HG03521 (cell line): Measurements from ENCODE around the gene TSNAX.
"Not testable (repeated sequence)": the region's sequence is repeated elsewhere in the genome, so short reads cannot be mapped to it uniquely, and the experiment has no call there.

ENCODE experiments used
- ATAC-seq: cut with Tn5 transposase; IDR thresholded peaks from one replicate; pipeline ENCODE4 v1.9.1; 2021; ENCODE audit warnings: mild to moderate bottlenecking, moderate library complexity; ENCODE audit not compliant: unreplicated experiment

TSNAX gene

DNA sequence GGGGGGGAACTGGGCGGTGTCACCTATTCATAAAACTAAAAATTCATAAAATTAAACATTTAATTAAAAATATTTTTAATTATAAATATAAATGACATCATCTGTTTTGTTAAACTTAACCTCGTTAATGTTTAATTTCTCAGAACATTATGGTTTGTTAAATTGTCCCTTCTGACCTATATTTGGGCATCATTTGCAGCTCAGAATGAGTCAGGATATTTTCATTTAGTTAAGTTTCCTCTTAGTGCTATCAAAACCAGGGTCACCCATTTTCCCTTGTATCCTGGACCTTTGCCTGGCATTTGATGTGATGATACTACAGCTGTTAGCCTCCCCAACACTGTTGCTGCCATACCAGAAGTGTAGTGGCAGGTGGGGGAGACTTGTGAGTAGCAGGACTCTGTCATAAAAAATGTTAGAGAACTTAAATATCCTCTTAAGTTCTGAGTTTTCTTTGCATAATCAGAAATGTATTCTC lies 30.3 kb downstream of the TSNAX start:
- no peak for ATAC-seq

DNA sequence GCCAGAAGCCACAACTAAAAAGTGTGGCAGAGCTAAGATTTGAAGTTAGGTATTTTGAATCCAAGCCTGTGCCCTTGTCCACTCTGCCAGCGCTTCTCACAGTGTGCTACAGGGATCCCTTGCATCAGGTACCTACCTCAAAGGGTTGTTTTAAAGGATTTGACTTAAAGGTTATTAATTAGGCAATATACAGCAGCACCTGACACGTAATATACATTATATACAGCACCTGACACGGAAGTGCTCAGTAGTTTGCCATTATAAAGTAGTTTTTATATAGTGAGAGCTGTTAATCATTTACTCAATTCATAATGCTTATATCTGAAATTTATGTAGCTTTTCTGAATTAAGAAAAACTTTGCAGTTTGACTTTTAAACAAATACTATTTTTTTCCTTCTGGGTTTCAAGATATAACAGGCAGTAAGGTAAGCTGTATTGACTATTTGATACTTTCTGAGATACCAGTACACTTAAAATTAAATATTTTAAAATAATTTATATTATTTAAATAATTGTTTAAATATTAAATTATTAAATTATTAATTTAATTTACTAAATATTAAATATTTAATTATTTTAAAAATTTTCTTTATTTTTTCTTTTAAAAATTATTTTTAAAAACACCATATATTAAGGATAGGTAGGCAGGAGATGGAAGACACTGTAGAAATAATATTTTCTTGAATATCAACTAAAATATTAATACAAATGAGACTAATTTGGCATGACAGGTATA lies 33.3 kb downstream of the TSNAX start:
- ATAC-seq: no peak

DNA sequence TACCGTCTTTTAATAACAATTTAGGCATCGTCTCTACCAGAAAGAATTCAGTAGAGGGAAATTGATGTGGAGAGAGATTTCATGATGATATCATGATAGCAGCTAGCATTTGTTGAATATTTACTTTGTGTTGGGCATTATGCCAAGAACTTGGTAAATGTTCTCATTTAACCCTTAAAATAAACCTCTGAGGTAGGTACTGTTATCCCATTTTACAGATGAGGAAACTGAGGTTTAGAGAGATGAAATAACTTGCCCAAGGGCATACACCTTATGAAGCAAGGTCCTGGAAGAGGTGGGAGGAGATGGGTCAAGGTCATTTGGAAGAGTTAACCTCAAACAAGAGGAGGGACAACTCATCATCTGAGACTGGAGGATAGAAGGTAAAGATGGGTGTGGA lies 34.8 kb downstream of the TSNAX start:
- ATAC-seq: no peak

DNA sequence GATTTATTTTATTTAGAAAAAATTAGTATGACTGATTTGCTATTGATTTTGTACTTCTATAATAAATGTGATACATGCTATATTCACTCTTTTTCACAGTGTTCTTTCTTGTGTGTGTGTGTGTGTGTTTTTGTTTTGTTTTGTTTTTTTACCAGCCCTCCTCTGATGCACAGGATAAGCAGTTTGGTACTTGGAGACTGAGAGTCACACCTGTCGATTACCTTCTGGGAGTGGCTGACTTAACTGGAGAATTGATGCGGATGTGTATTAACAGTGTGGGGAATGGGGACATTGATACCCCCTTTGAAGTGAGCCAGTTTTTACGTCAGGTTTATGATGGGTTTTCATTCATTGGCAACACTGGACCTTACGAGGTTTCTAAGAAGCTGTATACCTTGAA lies 35.9 kb downstream of the TSNAX start:
- ATAC-seq: no peak

DNA sequence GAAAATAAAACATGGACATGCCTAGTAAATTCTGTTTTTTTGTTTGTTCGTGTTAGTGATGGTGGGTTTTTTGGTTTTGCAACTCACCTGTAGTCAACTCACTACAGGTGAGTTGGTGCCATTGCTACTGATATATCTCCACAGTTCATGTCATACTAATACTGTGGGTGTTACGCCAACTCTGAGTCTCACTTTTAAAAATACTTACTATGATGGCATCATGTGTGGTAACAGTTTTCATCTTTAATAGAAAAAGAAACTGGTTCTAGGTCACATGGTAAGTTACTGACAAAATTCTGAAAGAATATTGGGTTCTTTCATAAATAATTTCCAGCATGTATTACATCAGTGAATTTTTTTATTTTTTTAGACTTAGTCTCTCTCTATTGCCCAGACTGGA lies 38.0 kb downstream of the TSNAX start:
- no peak for ATAC-seq

DNA sequence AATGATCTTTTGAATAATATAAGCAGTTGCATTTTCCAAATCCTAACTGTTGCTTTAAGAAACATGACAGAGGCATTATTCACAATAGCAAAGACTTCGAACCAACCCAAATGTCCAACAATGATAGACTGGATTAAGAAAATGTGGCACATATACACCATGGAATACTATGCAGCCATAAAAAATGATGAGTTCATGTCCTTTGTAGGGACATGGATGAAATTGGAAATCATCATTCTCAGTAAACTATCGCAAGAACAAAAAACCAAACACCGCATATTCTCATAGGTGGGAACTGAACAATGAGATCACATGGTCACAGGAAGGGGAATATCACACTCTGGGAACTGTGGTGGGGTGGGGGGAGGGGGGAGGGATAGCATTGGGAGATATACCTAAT lies 41.8 kb downstream of the TSNAX start:
- ATAC-seq: not testable (repeated sequence)

DNA sequence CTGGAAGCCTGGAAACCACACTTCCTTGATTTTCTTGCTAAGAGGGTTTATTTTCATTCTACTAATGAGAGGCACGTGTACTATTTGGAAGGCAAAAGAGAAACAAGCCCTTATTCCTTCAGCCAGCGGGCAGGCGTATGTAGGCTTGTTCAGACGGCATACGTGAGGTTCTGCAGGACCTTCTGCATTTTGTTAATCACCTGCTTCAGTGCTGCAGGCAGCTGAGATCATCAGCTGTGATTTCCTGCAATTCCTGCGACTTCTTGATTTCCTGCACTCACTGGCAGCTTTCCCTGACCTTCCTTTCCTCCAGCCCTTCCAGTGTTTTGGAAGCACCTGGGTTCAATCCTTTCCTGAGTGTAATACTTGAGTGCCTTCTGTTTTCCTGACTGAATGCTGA lies 43.4 kb downstream of the TSNAX start:
- ATAC-seq: no peak

DNA sequence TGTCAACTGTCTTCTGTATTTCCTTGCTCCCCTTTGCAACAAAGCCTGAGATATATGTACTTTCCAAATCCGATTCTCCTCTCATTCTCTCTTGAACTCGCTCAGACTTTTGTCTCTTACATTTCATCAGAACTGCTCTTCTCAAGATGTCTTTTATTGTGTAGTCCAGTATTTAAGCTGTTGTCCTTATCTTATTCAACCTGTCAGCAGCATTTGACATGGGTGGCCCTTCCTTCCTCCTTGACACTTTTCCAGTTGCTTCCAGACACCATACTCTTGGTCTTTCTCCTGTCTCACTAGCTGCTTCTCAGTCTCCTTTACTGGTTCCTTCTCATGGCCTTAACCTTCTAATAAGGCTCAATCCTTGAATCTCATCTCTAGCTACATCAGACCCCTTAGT lies 47.0 kb downstream of the TSNAX start:
- no peak for ATAC-seq

DNA sequence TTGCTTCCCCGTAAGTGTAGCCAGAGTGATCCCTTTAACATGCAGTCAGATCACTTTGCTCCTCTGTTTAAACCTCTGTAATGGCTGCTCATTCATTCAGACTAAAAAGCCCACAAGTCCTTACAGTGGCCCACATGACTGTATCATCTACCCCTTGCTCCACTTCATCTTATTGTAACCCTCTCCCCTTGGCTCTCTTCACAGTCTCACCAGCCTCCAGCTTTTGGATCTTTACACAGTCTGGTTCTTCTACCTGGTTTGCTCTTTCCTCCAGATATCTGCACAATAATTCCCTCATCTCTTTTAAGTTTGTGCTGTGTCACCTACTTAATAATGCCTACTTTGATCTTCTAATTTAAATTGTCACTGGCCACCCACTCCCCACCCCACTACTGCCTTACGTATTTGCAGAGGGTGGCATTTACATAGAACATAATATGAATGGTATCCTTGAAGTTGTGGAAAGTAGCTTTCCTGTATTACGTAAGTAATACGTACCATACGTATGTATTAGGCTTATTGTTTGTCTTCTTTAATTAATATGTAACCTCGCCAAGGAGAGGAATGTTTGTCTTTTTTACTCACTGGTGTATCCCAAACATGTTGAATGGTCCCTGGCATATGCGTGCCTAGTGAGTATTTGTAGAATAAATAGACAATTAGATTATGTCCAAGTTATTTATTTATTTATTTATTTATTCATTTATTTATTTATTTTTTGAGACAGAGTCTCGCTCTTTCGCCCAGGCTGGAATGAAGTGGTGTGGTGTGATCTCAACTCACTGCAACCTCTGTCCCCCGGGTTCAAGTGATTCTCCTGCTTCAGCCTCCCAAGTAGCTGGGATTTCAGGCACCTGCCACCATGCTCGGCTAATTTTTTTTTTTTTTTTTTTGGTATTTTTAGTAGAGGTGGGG lies 48.6 kb downstream of the TSNAX start:
- ATAC-seq: no peak

DNA sequence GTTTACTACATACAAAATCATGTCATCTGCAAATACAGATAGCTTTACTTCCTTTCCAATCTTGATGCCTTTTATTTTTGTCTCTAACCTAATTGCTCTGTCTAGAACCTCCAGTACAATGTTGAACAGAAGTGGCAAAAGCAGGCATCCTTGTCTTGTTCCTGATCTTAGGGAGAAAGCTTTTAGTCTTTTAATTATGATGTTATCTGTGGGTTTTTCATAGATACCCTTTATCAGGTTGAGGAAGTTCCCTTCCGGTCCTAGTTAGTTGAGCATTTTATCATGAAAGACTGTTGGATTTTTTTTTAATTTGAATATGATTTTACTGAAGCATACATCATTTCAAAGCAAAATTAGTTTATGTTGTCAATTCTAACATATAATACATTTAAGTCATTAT lies 52.4 kb downstream of the TSNAX start:
- no peak for ATAC-seq

DNA sequence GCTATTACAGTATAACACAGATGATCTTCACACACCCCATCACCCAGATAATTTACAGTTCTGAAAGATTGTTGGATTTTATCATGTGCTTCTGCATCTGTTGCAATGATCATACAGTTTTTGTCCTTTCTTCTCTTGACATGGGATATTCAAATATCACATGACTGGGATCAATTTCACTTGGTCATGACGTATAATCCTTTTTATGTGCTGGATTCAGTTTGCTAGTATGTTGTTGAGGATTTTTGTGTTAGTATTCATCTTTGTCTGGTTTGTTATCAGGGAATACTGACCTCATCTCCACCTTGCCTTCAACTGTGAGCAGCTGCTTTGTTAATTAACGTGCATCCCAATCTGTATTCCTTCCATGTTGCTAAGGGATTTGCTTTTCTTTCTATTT lies 53.4 kb downstream of the TSNAX start:
- no peak for ATAC-seq

DNA sequence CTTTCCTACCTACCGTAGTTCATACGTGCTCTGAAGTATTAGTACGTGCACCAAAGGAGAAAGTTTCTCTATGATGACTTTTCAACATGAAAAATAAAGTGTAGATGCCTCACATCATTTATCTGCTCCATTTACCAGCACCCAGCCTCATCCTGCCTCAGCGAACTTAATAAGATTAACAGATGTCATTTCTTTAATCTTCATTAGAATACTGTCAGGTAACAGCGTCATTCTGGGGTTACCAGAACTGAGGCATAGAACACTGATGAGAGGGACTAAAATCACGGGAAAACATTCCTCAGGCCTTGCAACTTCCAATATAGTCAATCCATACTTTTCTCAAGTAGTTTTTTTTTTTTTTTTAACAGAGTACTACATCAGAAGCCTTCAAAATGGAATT lies 54.9 kb downstream of the TSNAX start:
- ATAC-seq: no peak

DNA sequence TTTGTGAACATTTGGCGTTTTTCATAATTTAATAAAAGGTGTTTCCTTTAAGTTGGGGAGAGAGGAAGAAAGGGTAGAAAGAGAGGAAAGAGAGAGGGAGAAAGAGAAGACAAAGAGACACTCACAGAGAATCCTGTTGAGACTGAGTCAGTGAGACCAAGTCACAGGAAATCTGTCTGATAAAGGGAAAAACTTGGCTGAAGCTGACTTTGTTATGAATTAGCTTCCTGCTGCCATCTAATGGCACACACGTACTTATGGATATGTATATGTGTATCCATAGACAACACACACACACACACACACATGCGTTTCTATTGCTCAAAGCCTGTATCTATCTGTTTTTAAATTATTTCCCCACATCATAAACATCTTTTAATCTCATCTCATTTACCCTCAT lies 55.6 kb downstream of the TSNAX start:
- no peak for ATAC-seq

DNA sequence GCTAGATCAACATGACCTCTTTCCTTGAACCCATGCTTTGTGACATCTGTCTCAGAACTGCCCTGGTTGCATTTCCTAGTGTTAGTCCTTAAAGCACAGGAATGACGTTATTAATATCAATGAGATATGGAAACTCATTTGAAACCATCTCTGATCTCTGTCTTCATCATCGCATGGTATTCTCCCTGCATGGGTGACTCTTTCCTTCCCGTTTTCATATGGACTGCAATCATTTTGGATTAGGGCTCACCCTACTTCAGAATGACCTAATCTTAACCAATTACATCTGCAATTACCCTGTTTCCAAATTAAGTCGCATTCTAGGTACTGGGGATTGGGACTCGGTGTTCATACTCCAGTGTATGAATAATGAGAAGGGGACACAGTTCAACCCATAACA lies 56.5 kb downstream of the TSNAX start:
- no peak for ATAC-seq

DNA sequence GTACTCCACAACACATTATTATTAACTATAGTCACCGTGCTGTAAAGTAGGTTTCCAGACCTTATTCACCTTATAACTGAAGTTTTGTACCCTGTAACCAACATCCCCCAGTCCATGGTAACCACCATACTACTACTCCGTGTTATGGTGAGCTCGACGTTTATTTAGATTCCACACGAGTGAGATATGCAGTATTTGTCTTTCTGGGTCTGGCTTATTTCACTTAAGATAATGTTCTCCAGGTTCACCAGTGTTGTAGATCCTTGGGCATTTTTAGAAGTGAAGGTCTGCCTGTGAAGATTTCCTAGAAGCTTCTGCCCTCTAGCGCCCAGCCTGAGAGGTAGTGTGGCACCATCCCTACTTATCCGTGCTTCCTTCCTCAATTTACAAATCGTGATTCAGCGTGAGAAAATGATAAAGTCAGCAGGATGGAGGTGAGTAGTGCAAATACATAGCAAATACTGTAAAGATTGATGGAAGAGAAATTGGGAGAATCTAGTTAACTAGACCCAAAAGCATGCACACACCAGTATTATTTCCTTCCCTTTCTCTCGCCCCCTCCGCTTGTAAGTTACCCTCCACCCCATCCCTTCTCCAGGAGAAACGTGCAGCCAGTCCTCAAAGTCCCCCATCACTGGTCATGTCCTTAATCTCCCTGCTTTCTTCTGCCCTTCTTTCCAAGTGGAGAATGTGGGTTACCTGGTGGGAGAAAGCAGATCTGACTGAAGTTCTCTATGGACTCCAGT lies 62.2 kb downstream of the TSNAX start:
- peak; percentile 46 for ATAC-seq

DNA sequence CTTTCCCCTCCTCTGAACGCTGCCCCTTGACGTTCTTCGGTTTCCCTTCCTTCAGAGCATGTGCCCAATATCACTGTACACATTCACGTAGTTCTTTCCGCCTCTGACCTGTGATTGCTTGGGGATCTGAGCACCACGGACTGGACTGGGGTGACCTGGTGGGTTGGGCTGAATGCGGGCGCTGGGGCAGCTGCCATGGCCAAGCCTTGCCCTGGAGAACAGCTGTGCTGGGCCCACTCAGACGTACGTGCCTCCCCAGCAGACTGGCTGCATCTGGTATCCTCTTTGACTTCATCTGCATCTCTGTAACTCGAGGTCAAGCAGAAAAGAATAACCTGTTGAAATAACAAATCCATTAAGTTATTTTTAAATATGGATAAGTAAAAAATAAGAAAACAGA lies 63.0 kb downstream of the TSNAX start:
- no peak for ATAC-seq

DNA sequence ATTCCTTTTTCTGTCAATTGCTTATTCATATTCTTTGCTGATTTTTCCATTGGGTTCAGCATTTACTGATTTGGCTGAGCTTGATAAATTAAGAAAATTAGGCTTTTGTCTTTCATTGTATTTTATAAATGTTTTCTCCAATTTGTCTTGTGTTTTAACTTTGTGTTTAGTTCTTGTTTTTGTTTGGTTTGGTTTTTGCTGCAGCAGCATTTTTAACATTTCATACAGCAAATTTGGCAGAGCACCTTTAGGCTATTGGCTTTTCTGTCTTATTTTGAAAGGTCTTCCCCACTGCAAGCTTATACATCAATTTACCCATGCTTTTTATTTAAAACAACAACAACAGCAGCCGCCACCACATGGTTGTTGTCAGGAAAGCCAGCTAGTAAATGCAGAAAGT lies 64.3 kb downstream of the TSNAX start:
- no peak for ATAC-seq

DNA sequence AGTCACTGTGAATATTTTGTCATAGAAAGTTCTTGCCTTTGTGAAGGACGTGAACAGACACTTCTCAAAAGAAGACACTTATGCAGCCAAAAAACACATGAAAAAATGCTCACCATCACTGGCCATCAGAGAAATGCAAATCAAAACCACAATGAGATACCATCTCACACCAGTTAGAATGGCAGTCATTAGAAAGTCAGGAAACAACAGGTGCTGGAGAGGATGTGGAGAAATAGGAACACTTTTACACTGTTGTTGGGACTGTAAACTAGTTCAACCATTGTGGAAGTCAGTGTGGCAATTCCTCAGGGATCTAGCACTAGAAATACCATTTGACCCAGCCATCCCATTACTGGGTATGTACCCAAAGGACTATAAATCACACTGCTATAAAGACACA lies 64.8 kb downstream of the TSNAX start:
- ATAC-seq: not testable (repeated sequence)

DNA sequence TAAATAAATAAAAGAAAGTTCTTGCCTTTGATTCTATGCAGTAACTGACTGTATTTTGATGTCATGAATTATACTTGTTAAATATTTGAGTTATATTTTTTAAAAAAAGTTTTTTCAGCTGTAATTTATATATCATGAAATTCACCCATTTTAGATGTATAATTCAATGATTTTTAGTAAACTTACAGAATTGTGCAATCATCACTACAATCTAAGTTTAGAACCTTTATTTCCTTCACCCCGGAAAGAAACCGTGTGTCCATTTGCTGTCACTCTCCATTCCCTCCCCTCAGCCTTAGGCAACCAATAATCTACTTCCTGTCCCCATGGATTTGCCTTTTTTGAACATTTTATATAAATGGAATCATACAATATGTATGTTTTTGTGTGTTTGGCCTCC lies 65.7 kb downstream of the TSNAX start:
- no peak for ATAC-seq

DNA sequence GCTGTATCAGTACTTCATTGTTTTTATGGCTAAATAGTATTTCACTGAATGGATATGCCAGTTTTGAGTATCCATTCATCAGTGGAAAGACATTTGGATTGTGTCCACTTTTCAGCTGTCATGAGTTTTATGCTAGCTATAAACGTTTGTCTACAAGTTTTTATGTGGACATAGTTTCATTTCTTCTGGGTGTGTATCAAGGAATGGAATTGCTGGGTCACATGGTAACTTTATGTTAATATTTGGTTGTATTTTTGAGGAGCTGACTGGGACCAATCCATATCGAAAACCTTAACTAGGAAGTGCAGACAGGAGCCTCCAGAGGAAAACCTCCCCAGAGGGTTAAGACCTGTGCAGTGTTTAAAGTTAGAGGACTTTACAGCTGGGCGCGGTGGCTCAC lies 66.3 kb downstream of the TSNAX start:
- ATAC-seq: no peak

DNA sequence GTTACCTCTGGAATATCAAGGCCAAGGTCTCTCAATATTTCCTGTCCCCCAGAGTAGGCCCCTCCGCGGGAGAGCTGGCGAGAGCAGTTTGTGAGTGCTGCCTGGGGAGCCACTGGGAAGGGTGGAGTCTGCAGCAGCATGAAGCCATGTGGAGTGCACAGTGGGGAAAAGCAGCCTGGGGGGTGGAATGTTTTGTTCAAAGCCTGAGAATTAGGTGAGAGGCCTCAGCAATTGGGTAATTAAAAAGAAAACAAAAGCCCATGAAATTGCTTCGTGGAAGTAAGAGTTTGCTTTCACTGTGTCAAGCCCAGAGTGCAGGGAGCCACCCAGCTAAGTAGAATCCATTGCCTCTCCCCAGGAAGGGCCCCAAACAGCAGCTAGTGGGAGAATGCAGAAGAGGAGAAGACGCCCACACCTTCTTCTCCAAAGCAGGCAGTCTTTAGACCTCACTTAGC lies 67.9 kb downstream of the TSNAX start:
- no peak for ATAC-seq
